GM12872 (cell line): ENCODE data around the gene LPP.

Experiments
- TF ChIP-seq, protein P1 (sequence below): IDR thresholded peaks from 3 replicates; pipeline ENCODE4 v1.5.1; 2011; ENCODE audit warnings: low read depth, mild to moderate bottlenecking, low read length, moderate library complexity; ENCODE audit not compliant: insufficient read depth

Gene LPP

DNA sequence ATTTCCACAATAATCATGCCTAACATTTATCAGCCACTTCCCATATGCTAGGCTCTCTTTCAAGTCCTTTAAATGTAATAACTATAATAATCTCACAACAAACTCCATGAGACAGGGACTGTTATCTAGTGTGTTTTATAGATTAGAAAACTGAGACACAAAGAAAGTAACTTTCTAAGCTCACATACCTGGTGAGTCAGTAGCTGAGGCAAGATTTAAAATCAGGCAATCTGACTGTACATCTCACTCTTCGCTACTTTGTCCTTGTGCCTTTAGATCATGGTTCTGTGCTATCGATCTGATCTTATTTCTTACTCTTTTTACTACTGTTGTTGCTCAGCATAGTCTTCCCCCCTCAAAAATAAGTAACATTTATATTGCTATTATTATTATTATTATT is 295.5 kb downstream of the LPP start:
- TF ChIP-seq, protein P1, sequence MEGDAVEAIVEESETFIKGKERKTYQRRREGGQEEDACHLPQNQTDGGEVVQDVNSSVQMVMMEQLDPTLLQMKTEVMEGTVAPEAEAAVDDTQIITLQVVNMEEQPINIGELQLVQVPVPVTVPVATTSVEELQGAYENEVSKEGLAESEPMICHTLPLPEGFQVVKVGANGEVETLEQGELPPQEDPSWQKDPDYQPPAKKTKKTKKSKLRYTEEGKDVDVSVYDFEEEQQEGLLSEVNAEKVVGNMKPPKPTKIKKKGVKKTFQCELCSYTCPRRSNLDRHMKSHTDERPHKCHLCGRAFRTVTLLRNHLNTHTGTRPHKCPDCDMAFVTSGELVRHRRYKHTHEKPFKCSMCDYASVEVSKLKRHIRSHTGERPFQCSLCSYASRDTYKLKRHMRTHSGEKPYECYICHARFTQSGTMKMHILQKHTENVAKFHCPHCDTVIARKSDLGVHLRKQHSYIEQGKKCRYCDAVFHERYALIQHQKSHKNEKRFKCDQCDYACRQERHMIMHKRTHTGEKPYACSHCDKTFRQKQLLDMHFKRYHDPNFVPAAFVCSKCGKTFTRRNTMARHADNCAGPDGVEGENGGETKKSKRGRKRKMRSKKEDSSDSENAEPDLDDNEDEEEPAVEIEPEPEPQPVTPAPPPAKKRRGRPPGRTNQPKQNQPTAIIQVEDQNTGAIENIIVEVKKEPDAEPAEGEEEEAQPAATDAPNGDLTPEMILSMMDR: no peak

DNA sequence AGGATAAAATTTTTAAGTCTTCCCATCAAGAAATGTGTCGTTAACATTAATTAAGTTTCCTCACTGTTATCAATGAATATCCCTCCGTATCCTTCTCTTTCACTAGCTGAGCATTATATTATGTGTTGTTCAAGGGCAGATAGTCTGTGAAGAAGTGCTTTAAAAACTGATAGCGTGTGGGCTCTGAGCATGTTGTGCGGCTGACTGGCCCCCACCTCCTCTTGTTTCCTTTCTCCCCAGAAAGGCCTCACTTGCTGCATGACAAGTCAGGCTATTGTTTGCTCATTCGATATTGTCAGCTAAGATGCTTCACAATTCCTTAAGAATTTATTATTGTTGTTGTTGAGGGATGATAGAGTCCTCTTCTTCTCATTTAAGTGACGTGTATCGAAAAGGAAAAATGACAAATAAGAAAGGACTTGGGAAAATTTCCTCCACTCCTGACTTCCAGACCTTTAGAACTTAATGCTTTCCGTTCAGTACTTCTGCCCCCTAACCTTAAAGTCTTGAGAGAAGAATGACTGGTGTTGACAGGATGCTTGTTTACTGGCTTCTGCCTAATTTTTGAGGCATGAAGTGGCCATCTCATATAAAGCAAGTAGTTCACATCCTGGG is 298.3 kb downstream of the LPP start:
- TF ChIP-seq, protein P1: no peak

DNA sequence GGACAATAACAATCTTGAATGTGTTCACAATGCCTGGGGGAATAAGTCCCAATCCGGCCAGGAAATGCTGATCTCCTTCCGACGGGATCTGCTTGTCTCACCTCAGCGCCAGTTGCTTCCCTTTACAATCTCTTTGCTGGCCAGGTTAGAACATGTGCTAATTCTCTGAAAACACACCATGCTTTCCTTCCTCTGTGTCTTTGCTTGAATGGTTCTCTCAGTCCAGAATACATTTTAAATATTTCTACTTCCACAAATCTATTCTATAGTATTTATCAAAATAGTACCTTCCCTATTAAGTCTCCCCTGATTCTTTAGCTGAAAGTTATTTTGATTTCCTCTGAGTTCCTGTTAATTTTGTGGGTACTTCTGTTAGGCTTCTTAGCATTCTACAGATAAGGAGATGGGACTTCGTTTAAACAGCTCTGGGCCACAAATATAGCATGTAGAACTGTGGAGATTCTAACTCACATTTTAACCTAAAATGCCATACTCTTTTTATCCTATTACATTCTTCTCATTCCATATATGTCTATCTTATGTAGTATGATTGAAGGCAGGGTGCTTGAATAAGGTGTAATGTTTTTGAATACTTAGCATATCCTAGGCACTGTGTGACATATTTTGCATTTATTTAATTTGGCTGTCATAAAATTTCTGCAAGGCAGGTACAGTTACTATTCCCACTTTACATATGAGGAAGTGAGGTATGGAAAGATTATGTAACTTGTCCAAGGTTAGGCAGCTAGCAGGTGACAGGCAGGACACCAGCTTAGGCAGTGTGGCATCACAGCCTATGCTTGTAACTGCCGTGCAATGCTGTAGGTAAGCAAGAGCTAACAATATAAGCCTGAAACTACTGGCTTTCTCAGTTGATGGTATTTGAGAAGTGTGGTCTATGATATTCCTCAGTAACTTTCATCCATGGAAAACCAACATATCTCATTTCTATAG is 299.8 kb downstream of the LPP start:
- TF ChIP-seq, protein P1: no peak

DNA sequence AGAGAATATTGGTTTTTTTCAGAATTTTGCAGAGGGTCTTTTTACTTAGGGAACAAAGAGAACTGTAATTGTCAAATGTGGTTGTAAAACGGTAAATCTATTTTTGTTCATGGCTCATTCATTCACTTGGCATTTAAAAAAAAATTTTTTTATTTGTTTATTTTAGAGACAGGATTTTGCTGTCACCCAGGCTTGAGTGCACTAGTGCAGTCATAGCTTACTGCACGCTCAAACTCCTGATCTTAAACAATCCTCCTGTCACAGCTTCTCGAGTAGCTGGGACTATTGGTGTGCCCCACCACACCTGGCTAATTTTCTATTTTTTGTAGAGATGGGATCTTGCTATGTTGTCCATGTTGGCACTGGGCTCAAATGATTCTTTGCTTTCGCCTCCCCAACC is 301.8 kb downstream of the LPP start:
- TF ChIP-seq, protein P1: no peak

DNA sequence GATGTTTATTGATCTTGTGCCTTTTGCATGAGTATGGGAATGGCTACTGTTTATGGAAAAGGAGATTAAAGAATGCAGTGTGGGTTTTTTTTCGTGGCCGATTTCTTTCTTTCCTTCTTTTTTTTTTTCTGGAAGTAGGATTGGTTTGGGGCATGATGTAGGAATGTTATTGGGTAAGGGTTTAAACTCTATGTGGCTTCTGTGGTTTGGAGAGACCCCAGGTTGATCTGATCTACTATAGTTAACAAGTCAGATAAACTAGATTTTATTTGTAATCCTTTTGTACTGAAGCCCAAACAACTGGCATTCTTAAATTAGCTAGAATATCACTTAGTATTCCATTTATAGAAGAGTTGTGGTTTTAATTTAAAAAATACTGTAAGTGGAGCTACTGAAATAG is 304.8 kb downstream of the LPP start:
- TF ChIP-seq, protein P1: no peak

DNA sequence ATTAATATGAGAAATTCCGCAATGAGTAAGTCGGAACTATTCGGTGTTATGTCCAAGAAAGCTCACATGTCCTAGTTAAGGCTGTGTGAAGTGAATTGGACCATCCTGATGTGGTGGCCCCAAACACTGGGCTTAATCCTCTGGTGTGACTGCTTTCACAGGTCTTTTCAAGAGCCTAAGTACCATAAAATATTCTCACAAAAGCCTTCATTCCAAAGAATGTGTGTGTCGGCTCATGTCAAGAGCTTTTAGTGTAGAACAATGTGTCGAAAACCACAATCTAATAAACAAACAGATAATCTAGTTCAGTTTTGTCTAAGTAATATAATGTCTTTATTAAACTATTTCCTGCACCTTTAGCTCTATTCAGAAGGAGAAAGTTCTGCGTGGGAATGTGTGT is 311.4 kb downstream of the LPP start:
- TF ChIP-seq, protein P1: no peak

DNA sequence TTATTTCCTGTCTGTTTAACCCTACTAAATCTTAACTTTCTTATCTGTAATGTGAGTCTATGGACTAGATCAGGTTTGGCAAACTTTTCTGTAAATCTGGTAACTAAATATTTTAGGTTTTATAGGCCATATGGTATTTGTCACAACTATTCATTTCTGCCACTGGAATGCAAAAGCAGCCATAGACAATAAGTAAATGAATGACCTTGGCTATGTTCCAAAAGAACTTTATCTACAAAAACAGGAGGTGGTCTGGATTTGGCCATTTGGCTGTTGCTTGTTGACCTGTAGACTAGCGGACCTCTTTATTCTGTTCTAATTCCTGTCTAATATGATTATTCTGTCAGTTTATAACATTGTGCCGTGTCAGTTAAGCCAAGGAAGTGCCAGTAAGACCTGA is 314.2 kb downstream of the LPP start:
- TF ChIP-seq, protein P1: no peak
